ENCODE measurements around the gene DPF1.

Gene DPF1

DNA sequence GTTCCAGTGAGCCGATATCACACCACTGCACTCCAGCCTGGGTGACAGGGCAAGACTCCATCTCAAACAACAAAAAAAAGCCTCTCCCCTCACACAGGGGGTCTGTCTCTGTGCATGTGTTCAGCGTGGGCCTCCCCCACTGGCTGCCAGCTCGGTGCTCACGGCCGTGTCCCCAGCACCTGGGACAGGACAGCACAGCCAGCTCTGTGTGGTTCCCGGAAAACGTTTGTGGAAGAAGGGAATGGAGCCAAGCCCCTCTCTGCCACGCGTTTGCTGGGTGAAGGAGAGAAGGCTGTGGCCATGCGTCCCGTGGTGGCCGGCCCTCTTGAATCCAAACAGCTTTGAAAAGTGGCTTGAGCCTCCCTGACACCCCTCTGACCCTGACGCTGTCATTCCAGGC lies 32.3 kb downstream of the DPF1 start:
- no peak for ATAC-seq
- TF ChIP-seq TCF4 (CRISPR knock-in tag; IDR thresholded peaks at IDR 0.05; ENCODE audit: borderline replicate concordance) (no peak), ESRRG (CRISPR knock-in tag; IDR thresholded peaks at IDR 0.05) (no peak), BACH2 (CRISPR knock-in tag; IDR thresholded peaks at IDR 0.05; ENCODE audit: borderline replicate concordance) (no peak), CSDC2 (CRISPR knock-in tag; IDR thresholded peaks at IDR 0.05) (no peak), ZNF8 (CRISPR knock-in tag; IDR thresholded peaks at IDR 0.05) (no peak), ZFP30 (CRISPR knock-in tag; IDR thresholded peaks at IDR 0.05) (no peak), ARNTL (CRISPR knock-in tag; IDR thresholded peaks at IDR 0.05; ENCODE audit: borderline replicate concordance, low read depth) (no peak), ZFP3 (CRISPR knock-in tag; IDR thresholded peaks at IDR 0.05) (no peak), RARB (CRISPR knock-in tag; IDR thresholded peaks at IDR 0.05) (no peak), ISL1 (CRISPR knock-in tag; IDR thresholded peaks at IDR 0.05) (no peak), TOX (CRISPR knock-in tag; IDR thresholded peaks at IDR 0.05; ENCODE audit: borderline replicate concordance) (no peak), ZC3H10 (CRISPR knock-in tag; IDR thresholded peaks at IDR 0.05) (no peak), SNAI2 (CRISPR knock-in tag; IDR thresholded peaks at IDR 0.05) (no peak)
- TF ChIP-seq, protein P1, sequence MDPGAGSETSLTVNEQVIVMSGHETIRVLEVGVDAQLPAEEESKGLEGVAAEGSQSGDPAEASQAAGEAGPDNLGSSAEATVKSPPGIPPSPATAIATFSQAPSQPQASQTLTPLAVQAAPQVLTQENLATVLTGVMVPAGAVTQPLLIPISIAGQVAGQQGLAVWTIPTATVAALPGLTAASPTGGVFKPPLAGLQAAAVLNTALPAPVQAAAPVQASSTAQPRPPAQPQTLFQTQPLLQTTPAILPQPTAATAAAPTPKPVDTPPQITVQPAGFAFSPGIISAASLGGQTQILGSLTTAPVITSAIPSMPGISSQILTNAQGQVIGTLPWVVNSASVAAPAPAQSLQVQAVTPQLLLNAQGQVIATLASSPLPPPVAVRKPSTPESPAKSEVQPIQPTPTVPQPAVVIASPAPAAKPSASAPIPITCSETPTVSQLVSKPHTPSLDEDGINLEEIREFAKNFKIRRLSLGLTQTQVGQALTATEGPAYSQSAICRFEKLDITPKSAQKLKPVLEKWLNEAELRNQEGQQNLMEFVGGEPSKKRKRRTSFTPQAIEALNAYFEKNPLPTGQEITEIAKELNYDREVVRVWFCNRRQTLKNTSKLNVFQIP (CRISPR knock-in tag; IDR thresholded peaks at IDR 0.05; ENCODE audit: borderline replicate concordance, low read depth) = no peak
- TF ChIP-seq, protein P2, sequence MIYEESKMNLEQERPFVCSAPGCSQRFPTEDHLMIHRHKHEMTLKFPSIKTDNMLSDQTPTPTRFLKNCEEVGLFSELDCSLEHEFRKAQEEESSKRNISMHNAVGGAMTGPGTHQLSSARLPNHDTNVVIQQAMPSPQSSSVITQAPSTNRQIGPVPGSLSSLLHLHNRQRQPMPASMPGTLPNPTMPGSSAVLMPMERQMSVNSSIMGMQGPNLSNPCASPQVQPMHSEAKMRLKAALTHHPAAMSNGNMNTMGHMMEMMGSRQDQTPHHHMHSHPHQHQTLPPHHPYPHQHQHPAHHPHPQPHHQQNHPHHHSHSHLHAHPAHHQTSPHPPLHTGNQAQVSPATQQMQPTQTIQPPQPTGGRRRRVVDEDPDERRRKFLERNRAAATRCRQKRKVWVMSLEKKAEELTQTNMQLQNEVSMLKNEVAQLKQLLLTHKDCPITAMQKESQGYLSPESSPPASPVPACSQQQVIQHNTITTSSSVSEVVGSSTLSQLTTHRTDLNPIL (CRISPR knock-in tag; IDR thresholded peaks at IDR 0.05; ENCODE audit: low read depth) = no peak
- TF ChIP-seq, protein P3, sequence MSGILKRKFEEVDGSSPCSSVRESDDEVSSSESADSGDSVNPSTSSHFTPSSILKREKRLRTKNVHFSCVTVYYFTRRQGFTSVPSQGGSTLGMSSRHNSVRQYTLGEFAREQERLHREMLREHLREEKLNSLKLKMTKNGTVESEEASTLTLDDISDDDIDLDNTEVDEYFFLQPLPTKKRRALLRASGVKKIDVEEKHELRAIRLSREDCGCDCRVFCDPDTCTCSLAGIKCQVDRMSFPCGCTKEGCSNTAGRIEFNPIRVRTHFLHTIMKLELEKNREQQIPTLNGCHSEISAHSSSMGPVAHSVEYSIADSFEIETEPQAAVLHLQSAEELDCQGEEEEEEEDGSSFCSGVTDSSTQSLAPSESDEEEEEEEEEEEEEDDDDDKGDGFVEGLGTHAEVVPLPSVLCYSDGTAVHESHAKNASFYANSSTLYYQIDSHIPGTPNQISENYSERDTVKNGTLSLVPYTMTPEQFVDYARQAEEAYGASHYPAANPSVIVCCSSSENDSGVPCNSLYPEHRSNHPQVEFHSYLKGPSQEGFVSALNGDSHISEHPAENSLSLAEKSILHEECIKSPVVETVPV (CRISPR knock-in tag; IDR thresholded peaks at IDR 0.05) = no peak

DNA sequence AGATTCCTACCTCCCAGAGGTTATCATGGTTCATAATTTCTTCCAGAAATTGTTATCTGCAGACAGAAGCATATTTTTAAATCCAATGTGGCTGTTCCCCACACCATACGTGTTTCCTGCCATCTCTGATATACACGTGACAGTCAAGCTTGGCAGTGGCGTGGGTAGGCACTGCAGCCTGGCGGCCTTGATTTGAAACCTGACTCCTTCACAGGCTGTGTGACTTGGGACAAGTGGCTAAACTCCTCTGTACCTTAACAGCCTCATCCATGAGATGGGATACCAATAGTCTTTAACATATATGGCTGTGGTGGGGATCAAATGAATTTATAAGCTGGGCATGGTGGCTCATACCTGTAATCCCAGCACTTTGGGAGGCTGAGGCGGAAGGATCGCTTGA lies 33.2 kb downstream of the DPF1 start:
- no peak for TF ChIP-seq ARNTL (CRISPR knock-in tag; IDR thresholded peaks at IDR 0.05; ENCODE audit: borderline replicate concordance, low read depth)
- TF ChIP-seq, protein P4, sequence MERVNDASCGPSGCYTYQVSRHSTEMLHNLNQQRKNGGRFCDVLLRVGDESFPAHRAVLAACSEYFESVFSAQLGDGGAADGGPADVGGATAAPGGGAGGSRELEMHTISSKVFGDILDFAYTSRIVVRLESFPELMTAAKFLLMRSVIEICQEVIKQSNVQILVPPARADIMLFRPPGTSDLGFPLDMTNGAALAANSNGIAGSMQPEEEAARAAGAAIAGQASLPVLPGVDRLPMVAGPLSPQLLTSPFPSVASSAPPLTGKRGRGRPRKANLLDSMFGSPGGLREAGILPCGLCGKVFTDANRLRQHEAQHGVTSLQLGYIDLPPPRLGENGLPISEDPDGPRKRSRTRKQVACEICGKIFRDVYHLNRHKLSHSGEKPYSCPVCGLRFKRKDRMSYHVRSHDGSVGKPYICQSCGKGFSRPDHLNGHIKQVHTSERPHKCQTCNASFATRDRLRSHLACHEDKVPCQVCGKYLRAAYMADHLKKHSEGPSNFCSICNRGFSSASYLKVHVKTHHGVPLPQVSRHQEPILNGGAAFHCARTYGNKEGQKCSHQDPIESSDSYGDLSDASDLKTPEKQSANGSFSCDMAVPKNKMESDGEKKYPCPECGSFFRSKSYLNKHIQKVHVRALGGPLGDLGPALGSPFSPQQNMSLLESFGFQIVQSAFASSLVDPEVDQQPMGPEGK (CRISPR knock-in tag; IDR thresholded peaks at IDR 0.05; ENCODE audit: borderline replicate concordance) = no peak
- TF ChIP-seq, protein P3 (CRISPR knock-in tag; IDR thresholded peaks at IDR 0.05) = no peak
- TF ChIP-seq ZFP3 (CRISPR knock-in tag; IDR thresholded peaks at IDR 0.05) = no peak
- TF ChIP-seq TCF4 (CRISPR knock-in tag; IDR thresholded peaks at IDR 0.05; ENCODE audit: borderline replicate concordance) = no peak
- no peak for TF ChIP-seq ISL1 (CRISPR knock-in tag; IDR thresholded peaks at IDR 0.05)
- no peak for TF ChIP-seq GLIS3 (CRISPR knock-in tag; IDR thresholded peaks at IDR 0.05)
- TF ChIP-seq SNAI2 (CRISPR knock-in tag; IDR thresholded peaks at IDR 0.05) = no peak
- TF ChIP-seq ESRRG (CRISPR knock-in tag; IDR thresholded peaks at IDR 0.05) = no peak
- TF ChIP-seq OSR1 (CRISPR knock-in tag; IDR thresholded peaks at IDR 0.05) = no peak
- TF ChIP-seq, protein P2 (CRISPR knock-in tag; IDR thresholded peaks at IDR 0.05; ENCODE audit: low read depth) = no peak
- no peak for TF ChIP-seq ZFP30 (CRISPR knock-in tag; IDR thresholded peaks at IDR 0.05)
- no peak for TF ChIP-seq TOX (CRISPR knock-in tag; IDR thresholded peaks at IDR 0.05; ENCODE audit: borderline replicate concordance)
- ATAC-seq = no peak

DNA sequence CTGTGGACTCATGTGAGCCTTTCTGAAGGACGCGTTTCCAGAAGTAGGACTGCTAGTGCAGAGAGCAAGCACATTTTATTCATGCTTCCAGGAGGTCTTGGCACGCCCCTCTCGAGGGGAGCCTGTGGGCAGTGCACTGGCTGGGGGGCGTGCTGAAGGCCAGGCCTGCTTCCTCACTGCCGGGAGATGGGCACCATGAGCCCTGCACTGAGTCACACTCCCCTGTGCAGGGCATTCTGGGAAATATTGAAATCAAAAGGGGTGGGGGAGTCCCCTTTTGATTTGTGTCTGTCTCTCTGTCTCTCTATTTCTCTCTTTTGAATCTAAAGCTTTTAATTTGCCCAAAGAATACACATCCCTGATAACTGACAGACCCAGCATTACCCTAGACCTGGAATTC lies 34.0 kb downstream of the DPF1 start:
- ATAC-seq = no peak
- TF ChIP-seq ZNF70 (CRISPR knock-in tag; IDR thresholded peaks at IDR 0.05) (no peak), ZFP3 (CRISPR knock-in tag; IDR thresholded peaks at IDR 0.05) (no peak), ZNF8 (CRISPR knock-in tag; IDR thresholded peaks at IDR 0.05) (no peak), ZFP30 (CRISPR knock-in tag; IDR thresholded peaks at IDR 0.05) (no peak), ZC3H10 (CRISPR knock-in tag; IDR thresholded peaks at IDR 0.05) (no peak), ARNTL (CRISPR knock-in tag; IDR thresholded peaks at IDR 0.05; ENCODE audit: borderline replicate concordance, low read depth) (no peak), OSR1 (CRISPR knock-in tag; IDR thresholded peaks at IDR 0.05) (no peak), TCF4 (CRISPR knock-in tag; IDR thresholded peaks at IDR 0.05; ENCODE audit: borderline replicate concordance) (no peak), CSDC2 (CRISPR knock-in tag; IDR thresholded peaks at IDR 0.05) (no peak), BACH2 (CRISPR knock-in tag; IDR thresholded peaks at IDR 0.05; ENCODE audit: borderline replicate concordance) (no peak), TOX (CRISPR knock-in tag; IDR thresholded peaks at IDR 0.05; ENCODE audit: borderline replicate concordance) (no peak), ESRRG (CRISPR knock-in tag; IDR thresholded peaks at IDR 0.05) (no peak), PPARA (CRISPR knock-in tag; IDR thresholded peaks at IDR 0.05; ENCODE audit: borderline replicate concordance) (no peak)
- TF ChIP-seq, protein P5, sequence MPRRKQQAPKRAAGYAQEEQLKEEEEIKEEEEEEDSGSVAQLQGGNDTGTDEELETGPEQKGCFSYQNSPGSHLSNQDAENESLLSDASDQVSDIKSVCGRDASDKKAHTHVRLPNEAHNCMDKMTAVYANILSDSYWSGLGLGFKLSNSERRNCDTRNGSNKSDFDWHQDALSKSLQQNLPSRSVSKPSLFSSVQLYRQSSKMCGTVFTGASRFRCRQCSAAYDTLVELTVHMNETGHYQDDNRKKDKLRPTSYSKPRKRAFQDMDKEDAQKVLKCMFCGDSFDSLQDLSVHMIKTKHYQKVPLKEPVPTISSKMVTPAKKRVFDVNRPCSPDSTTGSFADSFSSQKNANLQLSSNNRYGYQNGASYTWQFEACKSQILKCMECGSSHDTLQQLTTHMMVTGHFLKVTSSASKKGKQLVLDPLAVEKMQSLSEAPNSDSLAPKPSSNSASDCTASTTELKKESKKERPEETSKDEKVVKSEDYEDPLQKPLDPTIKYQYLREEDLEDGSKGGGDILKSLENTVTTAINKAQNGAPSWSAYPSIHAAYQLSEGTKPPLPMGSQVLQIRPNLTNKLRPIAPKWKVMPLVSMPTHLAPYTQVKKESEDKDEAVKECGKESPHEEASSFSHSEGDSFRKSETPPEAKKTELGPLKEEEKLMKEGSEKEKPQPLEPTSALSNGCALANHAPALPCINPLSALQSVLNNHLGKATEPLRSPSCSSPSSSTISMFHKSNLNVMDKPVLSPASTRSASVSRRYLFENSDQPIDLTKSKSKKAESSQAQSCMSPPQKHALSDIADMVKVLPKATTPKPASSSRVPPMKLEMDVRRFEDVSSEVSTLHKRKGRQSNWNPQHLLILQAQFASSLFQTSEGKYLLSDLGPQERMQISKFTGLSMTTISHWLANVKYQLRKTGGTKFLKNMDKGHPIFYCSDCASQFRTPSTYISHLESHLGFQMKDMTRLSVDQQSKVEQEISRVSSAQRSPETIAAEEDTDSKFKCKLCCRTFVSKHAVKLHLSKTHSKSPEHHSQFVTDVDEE (CRISPR knock-in tag; IDR thresholded peaks at IDR 0.05) = no peak
